WTC11 (cell line): ENCODE measurements around the gene COX19. TPM values are rescaled to one million over a fixed set of nuclear protein-coding genes. Genes with fewer than 3 reads are reported as not detected.

Experiments
- ATAC-seq: fragments of 200-7000 bp; cut with Tn5 transposase; 2 replicates; pipeline ENCODE4 v1.10.0; 2021; ENCODE audit warnings: mild to moderate bottlenecking, moderate library complexity
- CTCF ChIA-PET: fragments of 300-600 bp; sonication (Branson Sonifier 250); formaldehyde crosslinking; loops from one replicate; lab custom pipeline; 2021; ENCODE audit warnings: antibody characterized with exemption; lab: Charles Lee
- POLR2A ChIA-PET: fragments of 350-600 bp; sonication (Branson Sonifier 250); formaldehyde crosslinking; loops from one replicate; lab custom pipeline; 2021; ENCODE audit warnings: antibody characterized with exemption; lab: Charles Lee
- DNase-seq: peaks from one replicate; pipeline ENCODE4 v3.0.0; 2021; ENCODE audit warnings: low spot score
- H3K27ac Mint-ChIP-seq: 2 replicates; pipeline ENCODE4 v1.8.0; 2021; ENCODE audit warnings: mixed read lengths
- H3K27me3 Mint-ChIP-seq: 2 replicates; pipeline ENCODE4 v1.8.0; 2021; ENCODE audit warnings: low read depth, mild to moderate bottlenecking, moderate library complexity, mixed read lengths
- H3K36me3 Mint-ChIP-seq: 2 replicates; pipeline ENCODE4 v1.8.0; 2021; ENCODE audit warnings: mixed read lengths
- H3K4me1 Mint-ChIP-seq: 2 replicates; pipeline ENCODE4 v1.8.0; 2022; ENCODE audit warnings: mixed read lengths
- H3K4me3 Mint-ChIP-seq: 2 replicates; pipeline ENCODE4 v1.8.0; 2021; ENCODE audit warnings: mild to moderate bottlenecking, moderate library complexity, mixed read lengths
- H3K9me3 Mint-ChIP-seq: 2 replicates; pipeline ENCODE4 v1.8.0; 2021; ENCODE audit warnings: mixed read lengths
- ATF1 ChIP-seq: sonication (generic); formaldehyde crosslinking; IDR thresholded peaks from 2 replicates; pipeline ENCODE4 v1.8.1; 2023; ENCODE audit warnings: mild to moderate bottlenecking, moderate library complexity, missing genetic modification reagents
- CBFB ChIP-seq: sonication (generic); formaldehyde crosslinking; IDR thresholded peaks from 2 replicates; pipeline ENCODE4 v1.8.1; 2022; ENCODE audit warnings: mild to moderate bottlenecking, low read depth, missing genetic modification reagents
- CREB1 ChIP-seq: sonication (generic); formaldehyde crosslinking; IDR thresholded peaks from 2 replicates; pipeline ENCODE4 v1.8.0; 2023; ENCODE audit warnings: mild to moderate bottlenecking, missing genetic modification reagents
- EMX1 ChIP-seq: fragments of 250-450 bp; sonication (Bioruptor Pico); IDR thresholded peaks from 2 replicates; pipeline ENCODE4 v1.8.0; 2021; ENCODE audit warnings: mild to moderate bottlenecking
- GTF2I ChIP-seq: fragments of 250-450 bp; sonication (Bioruptor Pico); conservative IDR thresholded peaks from 2 replicates; pipeline ENCODE4 v1.4.0; 2021; ENCODE audit warnings: mild to moderate bottlenecking
- HMGA2 ChIP-seq: fragments of 250-450 bp; sonication (Bioruptor Pico); IDR thresholded peaks from 2 replicates; pipeline ENCODE4 v1.4.0; 2021; ENCODE audit warnings: mild to moderate bottlenecking, moderate library complexity
- JUN ChIP-seq: sonication (generic); formaldehyde crosslinking; IDR thresholded peaks from 2 replicates; pipeline ENCODE4 v1.8.0; 2023; ENCODE audit warnings: mild to moderate bottlenecking, missing genetic modification reagents
- KAT7 ChIP-seq: sonication (generic); formaldehyde crosslinking; IDR thresholded peaks from 2 replicates; pipeline ENCODE4 v1.8.1; 2023; ENCODE audit warnings: missing genetic modification reagents, mild to moderate bottlenecking, borderline replicate concordance
- MYBL2 ChIP-seq: sonication (generic); formaldehyde crosslinking; IDR thresholded peaks from 2 replicates; pipeline ENCODE4 v1.8.1; 2023; ENCODE audit warnings: mild to moderate bottlenecking, moderate library complexity, missing genetic modification reagents
- NR3C1 ChIP-seq: sonication (generic); formaldehyde crosslinking; conservative IDR thresholded peaks from 2 replicates; pipeline ENCODE4 v1.8.1; 2023; ENCODE audit warnings: low read depth, mild to moderate bottlenecking, missing genetic modification reagents
- OVOL2 ChIP-seq: fragments of 250-450 bp; sonication (Bioruptor Pico); IDR thresholded peaks from 2 replicates; pipeline ENCODE4 v1.9.0; 2021; ENCODE audit warnings: mild to moderate bottlenecking, borderline replicate concordance
- PRRX2 ChIP-seq: fragments of 250-450 bp; sonication (Bioruptor Pico); IDR thresholded peaks from 2 replicates; pipeline ENCODE4 v1.8.0; 2021; ENCODE audit warnings: mild to moderate bottlenecking
- TP53 ChIP-seq: sonication (generic); formaldehyde crosslinking; IDR thresholded peaks from 2 replicates; pipeline ENCODE4 v1.8.1; 2023; ENCODE audit warnings: mild to moderate bottlenecking, missing genetic modification reagents
- ZNF121 ChIP-seq: sonication (generic); formaldehyde crosslinking; IDR thresholded peaks from 2 replicates; pipeline ENCODE4 v1.8.0; 2023; ENCODE audit warnings: missing genetic modification reagents
- ZNF138 ChIP-seq: sonication (generic); formaldehyde crosslinking; conservative IDR thresholded peaks from 2 replicates; pipeline ENCODE4 v1.8.1; 2022; ENCODE audit warnings: mild to moderate bottlenecking, moderate library complexity, missing genetic modification reagents
- ZNF232 ChIP-seq: sonication (generic); formaldehyde crosslinking; IDR thresholded peaks from 2 replicates; pipeline ENCODE4 v1.8.0; 2022; ENCODE audit warnings: mild to moderate bottlenecking, missing genetic modification reagents
- ZNF263 ChIP-seq: sonication (generic); formaldehyde crosslinking; IDR thresholded peaks from 2 replicates; pipeline ENCODE4 v1.8.1; 2022; ENCODE audit warnings: low read depth, mild to moderate bottlenecking, moderate library complexity, missing genetic modification reagents
- ZNF317 ChIP-seq: sonication (generic); formaldehyde crosslinking; IDR thresholded peaks from 2 replicates; pipeline ENCODE4 v1.8.1; 2023; ENCODE audit warnings: low read depth, mild to moderate bottlenecking, moderate library complexity, missing genetic modification reagents, borderline replicate concordance
- total RNA-seq: library from RNA; stranded (reverse); gene quantifications from 3 replicates; pipeline ENCODE4 v1.2.3, GENCODE V29; 2021
- TF ChIP-seq, protein P1 (sequence below): sonication (generic); formaldehyde crosslinking; IDR thresholded peaks from 2 replicates; pipeline ENCODE4 v1.8.0; 2022; ENCODE audit warnings: mild to moderate bottlenecking, missing genetic modification reagents
- TF ChIP-seq, protein P2 (sequence below): fragments of 250-450 bp; sonication (Bioruptor Pico); IDR thresholded peaks from 2 replicates; pipeline ENCODE4 v1.9.0; 2021; ENCODE audit warnings: mild to moderate bottlenecking
- TF ChIP-seq, protein P3 (sequence below): sonication (generic); formaldehyde crosslinking; IDR thresholded peaks from 2 replicates; pipeline ENCODE4 v1.8.1; 2023; ENCODE audit warnings: mild to moderate bottlenecking, missing genetic modification reagents, moderate library complexity
- TF ChIP-seq, protein P4 (sequence below): sonication (generic); formaldehyde crosslinking; IDR thresholded peaks from 2 replicates; pipeline ENCODE4 v1.8.1; 2022; ENCODE audit warnings: mild to moderate bottlenecking, moderate library complexity, missing genetic modification reagents
- TF ChIP-seq, protein P5 (sequence below): fragments of 250-450 bp; sonication (Bioruptor Pico); IDR thresholded peaks from 2 replicates; pipeline ENCODE4 v1.9.0; 2021; ENCODE audit warnings: moderate library complexity, mild to moderate bottlenecking, inconsistent platforms, borderline replicate concordance
- TF ChIP-seq, protein P6 (sequence below): sonication (generic); formaldehyde crosslinking; conservative IDR thresholded peaks from 2 replicates; pipeline ENCODE4 v1.8.1; 2022; ENCODE audit warnings: mild to moderate bottlenecking, missing genetic modification reagents
- TF ChIP-seq, protein P7 (sequence below): sonication (generic); formaldehyde crosslinking; IDR thresholded peaks from 2 replicates; pipeline ENCODE4 v1.8.0; 2022; ENCODE audit warnings: mild to moderate bottlenecking, missing genetic modification reagents

Gene COX19
- total RNA-seq, 1 experiment from 2014 or later = 13.2 TPM

DNA sequence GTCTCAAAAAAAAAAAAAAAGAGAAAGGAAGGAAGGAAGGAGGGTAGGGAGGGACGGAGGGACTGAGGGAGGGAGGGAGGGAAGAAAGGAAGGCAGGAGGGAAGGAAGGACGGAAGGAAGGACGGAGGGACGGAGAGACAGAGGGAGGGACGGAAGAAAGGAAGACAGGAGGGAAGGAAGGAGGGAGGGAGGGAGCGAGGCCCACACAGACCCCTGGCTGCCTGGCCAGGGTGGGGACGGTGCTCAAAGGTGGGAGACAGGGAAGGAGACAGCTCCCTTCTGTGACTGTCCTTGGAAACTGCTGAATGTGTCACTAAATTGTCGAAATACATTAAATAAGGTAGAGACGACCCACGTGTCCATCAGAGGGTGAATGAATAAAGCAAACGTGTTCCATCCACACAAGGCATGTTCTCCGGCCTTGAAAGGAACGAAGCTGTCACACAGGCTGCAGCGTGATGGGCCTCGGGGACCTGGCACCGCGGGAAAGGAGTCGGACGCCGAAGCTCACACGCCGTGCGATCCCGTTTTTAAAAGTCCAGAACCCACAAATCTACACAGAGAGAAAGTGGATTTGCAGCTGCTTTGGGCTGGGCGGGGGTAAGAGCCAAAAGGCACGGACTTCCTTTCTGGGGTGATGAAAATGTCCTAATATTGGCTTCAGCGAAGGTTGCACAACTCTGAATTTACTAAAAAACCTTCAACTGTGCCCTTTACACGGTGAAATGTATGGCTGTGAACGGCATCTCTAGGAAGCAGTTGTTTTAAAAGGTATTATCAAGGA is 44.2 kb downstream of the COX19 start:
- H3K27ac Mint-ChIP-seq = no peak overlapping the region

DNA sequence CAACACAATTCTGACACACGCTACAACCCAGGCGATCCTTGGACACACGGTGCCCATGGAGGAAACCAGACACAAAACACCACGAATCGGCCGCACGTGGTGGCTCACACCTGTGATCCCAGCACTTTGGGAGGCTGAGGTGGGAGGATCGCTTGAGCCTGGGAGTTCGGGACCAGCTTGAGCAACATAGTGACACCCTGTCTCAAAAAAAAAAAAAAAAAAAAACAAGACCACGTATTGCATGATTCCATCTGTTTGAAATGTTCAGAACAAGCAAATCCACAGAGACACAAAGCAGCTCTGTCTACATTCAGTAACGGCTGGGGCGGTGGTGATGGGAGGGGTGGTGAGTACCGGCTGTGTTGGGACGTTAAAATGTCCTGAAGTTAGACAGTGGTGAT is 46.0 kb downstream of the COX19 start:
- ATAC-seq (no peak), DNase-seq (peak; percentile 1)
- peaks cover 3% of the 10 kb centered on the region; the same call in 1 of the 2 replicates for H3K27me3 Mint-ChIP-seq
- POLR2A ChIA-PET = no interaction called here
- H3K36me3 Mint-ChIP-seq = no peaks in the 10 kb centered on the region
- H3K4me3 Mint-ChIP-seq = no peak overlapping the region
- H3K9me3 Mint-ChIP-seq = no peaks in the 10 kb centered on the region
- no peak for TF ChIP-seq GTF2I (CRISPR knock-in tag)
- H3K4me1 Mint-ChIP-seq = no peaks in the 10 kb centered on the region
- CTCF ChIA-PET = interaction anchor here (1.5 kb wide), 1 partner anchor 64 kb away, joined by 9 read pairs; no protein-coding TSS in a partner anchor
- no peak overlapping the region for H3K27ac Mint-ChIP-seq

More for the DNA sequence above, 44.2 kb downstream of the COX19 start:
- H3K4me3 Mint-ChIP-seq = no peak overlapping the region
- H3K4me1 Mint-ChIP-seq = no peaks in the 10 kb centered on the region
- H3K9me3 Mint-ChIP-seq = no peaks in the 10 kb centered on the region
- ChIA-PET CTCF (interaction anchor here (0.7 to 1.2 kb wide), 3 partner anchors 23 to 62 kb away, joined by 3 to 4 read pairs (median 3); no protein-coding TSS in a partner anchor), POLR2A (no interaction called here)
- peaks cover 3% of the 10 kb centered on the region; the same call in 1 of the 2 replicates for H3K27me3 Mint-ChIP-seq
- ATAC-seq (no peak), DNase-seq (peak; percentile 6)
- H3K36me3 Mint-ChIP-seq = no peaks in the 10 kb centered on the region
- TF ChIP-seq, protein P1, sequence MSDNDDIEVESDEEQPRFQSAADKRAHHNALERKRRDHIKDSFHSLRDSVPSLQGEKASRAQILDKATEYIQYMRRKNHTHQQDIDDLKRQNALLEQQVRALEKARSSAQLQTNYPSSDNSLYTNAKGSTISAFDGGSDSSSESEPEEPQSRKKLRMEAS (CRISPR knock-in tag) = no peak
- no peak for TF ChIP-seq EMX1 (CRISPR knock-in tag)
- no peak for TF ChIP-seq TP53
- no peak for TF ChIP-seq MYBL2
- TF ChIP-seq ZNF121 = no peak
- TF ChIP-seq, protein P2, sequence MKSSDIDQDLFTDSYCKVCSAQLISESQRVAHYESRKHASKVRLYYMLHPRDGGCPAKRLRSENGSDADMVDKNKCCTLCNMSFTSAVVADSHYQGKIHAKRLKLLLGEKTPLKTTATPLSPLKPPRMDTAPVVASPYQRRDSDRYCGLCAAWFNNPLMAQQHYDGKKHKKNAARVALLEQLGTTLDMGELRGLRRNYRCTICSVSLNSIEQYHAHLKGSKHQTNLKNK = no peak
- TF ChIP-seq, protein P3, sequence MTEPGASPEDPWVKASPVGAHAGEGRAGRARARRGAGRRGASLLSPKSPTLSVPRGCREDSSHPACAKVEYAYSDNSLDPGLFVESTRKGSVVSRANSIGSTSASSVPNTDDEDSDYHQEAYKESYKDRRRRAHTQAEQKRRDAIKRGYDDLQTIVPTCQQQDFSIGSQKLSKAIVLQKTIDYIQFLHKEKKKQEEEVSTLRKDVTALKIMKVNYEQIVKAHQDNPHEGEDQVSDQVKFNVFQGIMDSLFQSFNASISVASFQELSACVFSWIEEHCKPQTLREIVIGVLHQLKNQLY = no peak
- TF ChIP-seq ZNF232 (CRISPR knock-in tag) = no peak
- no peak for TF ChIP-seq PRRX2
- TF ChIP-seq, protein P4, sequence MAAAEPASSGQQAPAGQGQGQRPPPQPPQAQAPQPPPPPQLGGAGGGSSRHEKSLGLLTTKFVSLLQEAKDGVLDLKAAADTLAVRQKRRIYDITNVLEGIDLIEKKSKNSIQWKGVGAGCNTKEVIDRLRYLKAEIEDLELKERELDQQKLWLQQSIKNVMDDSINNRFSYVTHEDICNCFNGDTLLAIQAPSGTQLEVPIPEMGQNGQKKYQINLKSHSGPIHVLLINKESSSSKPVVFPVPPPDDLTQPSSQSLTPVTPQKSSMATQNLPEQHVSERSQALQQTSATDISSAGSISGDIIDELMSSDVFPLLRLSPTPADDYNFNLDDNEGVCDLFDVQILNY (CRISPR knock-in tag) = no peak
- TF ChIP-seq CBFB (CRISPR knock-in tag) = no peak
- no peak for TF ChIP-seq OVOL2 (CRISPR knock-in tag)
- TF ChIP-seq, protein P5, sequence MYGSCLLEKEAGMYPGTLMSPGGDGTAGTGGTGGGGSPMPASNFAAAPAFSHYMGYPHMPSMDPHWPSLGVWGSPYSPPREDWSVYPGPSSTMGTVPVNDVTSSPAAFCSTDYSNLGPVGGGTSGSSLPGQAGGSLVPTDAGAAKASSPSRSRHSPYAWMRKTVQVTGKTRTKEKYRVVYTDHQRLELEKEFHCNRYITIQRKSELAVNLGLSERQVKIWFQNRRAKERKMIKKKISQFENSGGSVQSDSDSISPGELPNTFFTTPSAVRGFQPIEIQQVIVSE (CRISPR knock-in tag) = no peak
- TF ChIP-seq CREB1 (CRISPR knock-in tag) = no peak
- TF ChIP-seq NR3C1 = no peak
- no peak for TF ChIP-seq KAT7 (CRISPR knock-in tag)
- no peak for TF ChIP-seq ZNF263 (CRISPR knock-in tag)

DNA sequence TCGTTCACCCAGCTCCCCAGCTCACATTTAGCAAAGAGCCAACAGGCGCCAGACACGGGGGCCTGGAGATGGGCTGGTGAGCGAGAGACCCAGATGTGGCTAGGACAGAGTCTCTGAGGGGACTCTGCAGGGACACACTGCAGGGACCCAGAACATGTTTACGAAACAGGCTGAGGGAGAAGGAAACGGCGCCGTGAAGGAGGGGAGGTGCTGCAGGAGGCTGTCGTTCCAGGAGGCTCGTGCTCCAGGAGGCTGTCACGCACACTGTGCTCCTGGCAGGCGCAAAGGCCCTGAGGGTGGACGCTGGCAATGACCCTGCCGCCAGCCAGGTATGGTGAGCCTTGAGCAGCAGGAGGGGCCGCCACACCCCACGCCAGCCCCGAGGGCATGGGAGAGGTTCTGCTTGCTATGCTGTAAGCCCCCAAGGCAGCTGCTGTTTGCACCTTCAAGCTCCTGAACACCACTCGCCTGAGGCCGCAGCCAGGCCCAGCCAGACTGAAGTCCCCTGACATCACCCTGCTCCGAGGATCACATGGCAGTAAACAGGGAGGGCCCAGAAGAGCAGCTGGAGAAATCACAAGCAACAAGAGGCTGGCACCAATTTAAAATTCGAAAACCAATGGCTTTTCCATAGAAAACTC is 48.2 kb downstream of the COX19 start:
- DNase-seq = peak; percentile 10
- Mint-ChIP-seq H3K27ac (no peak overlapping the region), H3K36me3 (no peaks in the 10 kb centered on the region), H3K9me3 (no peaks in the 10 kb centered on the region), H3K27me3 (peaks cover 3% of the 10 kb centered on the region; the same call in 1 of the 2 replicates), H3K4me1 (no peaks in the 10 kb centered on the region), H3K4me3 (no peak overlapping the region)
- ChIA-PET POLR2A (no interaction called here), CTCF (no interaction called here)
- no peak for ATAC-seq
- TF ChIP-seq ZNF138 (CRISPR knock-in tag) (no peak), EMX1 (CRISPR knock-in tag) (no peak), ATF1 (CRISPR knock-in tag) (no peak), HMGA2 (no peak), ZNF317 (CRISPR knock-in tag) (no peak), JUN (CRISPR knock-in tag) (no peak), NR3C1 (no peak)
- TF ChIP-seq, protein P6, sequence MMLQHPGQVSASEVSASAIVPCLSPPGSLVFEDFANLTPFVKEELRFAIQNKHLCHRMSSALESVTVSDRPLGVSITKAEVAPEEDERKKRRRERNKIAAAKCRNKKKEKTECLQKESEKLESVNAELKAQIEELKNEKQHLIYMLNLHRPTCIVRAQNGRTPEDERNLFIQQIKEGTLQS (CRISPR knock-in tag) = no peak
- TF ChIP-seq, protein P3 = no peak
- TF ChIP-seq, protein P7, sequence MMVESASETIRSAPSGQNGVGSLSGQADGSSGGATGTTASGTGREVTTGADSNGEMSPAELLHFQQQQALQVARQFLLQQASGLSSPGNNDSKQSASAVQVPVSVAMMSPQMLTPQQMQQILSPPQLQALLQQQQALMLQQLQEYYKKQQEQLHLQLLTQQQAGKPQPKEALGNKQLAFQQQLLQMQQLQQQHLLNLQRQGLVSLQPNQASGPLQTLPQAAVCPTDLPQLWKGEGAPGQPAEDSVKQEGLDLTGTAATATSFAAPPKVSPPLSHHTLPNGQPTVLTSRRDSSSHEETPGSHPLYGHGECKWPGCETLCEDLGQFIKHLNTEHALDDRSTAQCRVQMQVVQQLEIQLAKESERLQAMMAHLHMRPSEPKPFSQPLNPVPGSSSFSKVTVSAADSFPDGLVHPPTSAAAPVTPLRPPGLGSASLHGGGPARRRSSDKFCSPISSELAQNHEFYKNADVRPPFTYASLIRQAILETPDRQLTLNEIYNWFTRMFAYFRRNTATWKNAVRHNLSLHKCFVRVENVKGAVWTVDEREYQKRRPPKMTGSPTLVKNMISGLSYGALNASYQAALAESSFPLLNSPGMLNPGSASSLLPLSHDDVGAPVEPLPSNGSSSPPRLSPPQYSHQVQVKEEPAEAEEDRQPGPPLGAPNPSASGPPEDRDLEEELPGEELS (CRISPR knock-in tag) = no peak
